ENCODE measurements around the gene PHYH.

DNA sequence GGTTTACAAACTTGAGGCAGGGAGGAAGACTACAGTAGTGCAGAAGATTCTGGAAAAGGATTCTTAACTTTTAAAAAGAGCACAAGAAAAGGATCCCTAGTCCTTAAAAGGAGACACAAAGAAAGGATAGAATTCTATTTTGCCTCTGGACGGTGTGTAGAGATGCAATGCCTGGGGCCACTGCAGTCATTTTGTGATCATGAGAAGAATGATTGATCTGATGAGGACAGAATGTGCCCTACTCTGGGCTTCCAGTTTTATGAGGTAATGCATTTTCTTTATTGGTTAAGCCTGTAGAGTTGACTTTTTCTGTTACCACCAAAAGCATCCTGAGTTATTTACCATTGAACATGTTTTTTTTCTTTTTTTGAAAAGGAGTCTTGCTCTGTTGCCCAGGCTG is 37.4 kb downstream of the PHYH start:
- TF ChIP-seq, protein P1, sequence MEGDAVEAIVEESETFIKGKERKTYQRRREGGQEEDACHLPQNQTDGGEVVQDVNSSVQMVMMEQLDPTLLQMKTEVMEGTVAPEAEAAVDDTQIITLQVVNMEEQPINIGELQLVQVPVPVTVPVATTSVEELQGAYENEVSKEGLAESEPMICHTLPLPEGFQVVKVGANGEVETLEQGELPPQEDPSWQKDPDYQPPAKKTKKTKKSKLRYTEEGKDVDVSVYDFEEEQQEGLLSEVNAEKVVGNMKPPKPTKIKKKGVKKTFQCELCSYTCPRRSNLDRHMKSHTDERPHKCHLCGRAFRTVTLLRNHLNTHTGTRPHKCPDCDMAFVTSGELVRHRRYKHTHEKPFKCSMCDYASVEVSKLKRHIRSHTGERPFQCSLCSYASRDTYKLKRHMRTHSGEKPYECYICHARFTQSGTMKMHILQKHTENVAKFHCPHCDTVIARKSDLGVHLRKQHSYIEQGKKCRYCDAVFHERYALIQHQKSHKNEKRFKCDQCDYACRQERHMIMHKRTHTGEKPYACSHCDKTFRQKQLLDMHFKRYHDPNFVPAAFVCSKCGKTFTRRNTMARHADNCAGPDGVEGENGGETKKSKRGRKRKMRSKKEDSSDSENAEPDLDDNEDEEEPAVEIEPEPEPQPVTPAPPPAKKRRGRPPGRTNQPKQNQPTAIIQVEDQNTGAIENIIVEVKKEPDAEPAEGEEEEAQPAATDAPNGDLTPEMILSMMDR (IDR thresholded peaks at IDR 0.05; ENCODE audit: poor library complexity) = no peak
- no peak for TF ChIP-seq EZH2phosphoT487 (IDR thresholded peaks at IDR 0.05; ENCODE audit: low read depth, severe bottlenecking, unreplicated experiment)

Data from hepatocyte (in vitro differentiated cells).